Activated CD8-positive, alpha-beta memory T cell treated with anti-CD3 and anti-CD28 coated beads for 36 hours (primary cell): ENCODE results near the gene TNFRSF18. TPM values are rescaled to one million over a fixed set of nuclear protein-coding genes. Genes with fewer than 3 reads are reported as not detected.

Experiments used
- CTCF ChIA-PET: fragments of 350-600 bp; sonication (Branson Sonifier 250); formaldehyde crosslinking; loops from one replicate; lab custom pipeline; 2021; ENCODE audit warnings: antibody characterized with exemption; lab: Charles Lee
- POLR2A ChIA-PET: fragments of 350-600 bp; sonication (Branson Sonifier 250); formaldehyde crosslinking; loops from one replicate; lab custom pipeline; 2021; ENCODE audit warnings: antibody characterized with exemption; lab: Charles Lee
- total RNA-seq, 2 experiments: library from RNA; stranded (reverse); gene quantifications; one replicate each; pipeline ENCODE4 v1.2.3, GENCODE V29; 2021

The TNFRSF18 gene
- total RNA-seq, 2 experiments from 2014 or later, result 79.2 to 80.8 TPM

DNA sequence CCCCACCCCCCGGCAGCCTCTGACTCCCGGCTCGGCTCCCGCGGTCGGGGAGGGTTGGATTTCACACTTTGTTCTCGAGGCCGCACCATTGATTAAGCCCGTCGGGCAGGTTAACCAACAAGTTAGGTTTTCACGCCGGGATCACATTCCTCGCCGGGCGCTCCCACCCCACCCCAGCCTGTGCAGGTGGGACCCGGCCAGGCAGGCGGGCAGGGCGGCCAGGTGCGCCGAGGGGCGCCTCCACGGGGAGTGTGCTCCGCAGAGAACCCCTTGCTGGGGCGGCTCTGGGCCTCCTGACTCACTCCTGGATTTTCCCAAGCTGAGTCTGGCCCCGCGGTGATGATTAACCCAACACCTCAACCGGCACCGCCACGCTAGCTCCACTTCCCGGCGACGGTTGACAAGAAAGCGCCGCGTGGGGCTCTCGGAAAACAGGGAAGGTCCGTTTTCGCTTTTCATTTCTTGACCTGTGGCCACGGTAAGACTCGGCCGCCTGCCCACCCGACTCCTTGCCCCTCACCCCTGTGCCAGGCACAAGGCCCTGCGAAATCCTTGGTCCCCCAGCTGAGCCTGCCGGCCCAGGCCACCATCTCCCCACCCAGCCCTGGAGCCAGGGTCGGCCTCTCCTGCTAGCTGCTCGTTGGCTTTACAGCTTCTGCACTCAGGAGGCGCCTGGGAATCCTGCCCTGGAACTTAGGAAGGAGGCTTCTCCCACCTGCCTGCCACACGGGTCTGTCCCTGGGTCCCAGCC lies 41.5 kb downstream of the TNFRSF18 start:
- CTCF ChIA-PET, result no interaction called here
- POLR2A ChIA-PET, result no interaction called here

DNA sequence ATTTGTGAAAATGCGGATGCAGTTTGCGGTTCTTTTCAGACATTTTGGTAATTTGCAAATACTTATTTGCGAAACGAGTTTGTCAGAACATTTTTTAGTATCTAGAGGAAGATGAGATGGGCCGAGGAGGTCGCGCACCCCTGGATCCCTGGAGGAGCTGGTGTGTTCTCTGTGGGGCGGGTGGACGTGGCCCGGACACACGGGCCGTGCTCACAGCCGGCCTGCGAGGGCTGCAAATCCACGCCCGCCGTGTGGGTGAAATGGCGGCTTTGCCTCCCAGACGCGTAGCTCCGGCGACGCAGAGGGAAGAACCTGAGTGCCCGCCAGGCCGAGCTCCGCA lies 42.1 kb downstream of the TNFRSF18 start:
- ChIA-PET POLR2A (no interaction called here), CTCF (no interaction called here)

DNA sequence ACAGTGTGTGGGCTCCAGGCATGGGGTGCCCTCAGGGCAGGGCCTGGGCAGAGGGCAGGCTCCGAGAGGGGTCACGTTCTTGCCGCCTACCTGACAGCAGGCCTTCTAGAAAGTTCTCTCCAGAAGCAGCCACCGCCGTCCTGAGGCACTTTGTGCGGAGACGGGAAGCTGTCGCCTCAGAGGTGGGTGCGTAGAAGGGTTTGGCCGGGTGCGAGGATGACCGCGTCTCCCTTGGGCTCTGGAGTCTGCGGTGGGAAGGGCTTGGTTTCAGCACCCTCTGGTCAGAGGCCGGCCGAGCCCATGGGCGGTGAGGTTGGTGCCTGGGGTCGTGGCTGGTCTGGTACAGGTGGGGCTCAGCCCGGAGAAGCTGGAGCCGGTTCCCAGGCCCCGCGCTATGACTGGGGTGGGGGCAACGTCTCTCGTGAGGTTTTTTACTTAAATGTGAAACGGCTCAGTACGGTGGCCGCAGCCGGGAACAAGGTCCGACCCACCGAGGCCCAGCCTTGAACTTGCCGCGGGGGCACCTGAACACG lies 42.8 kb downstream of the TNFRSF18 start:
- CTCF ChIA-PET, result no interaction called here

DNA sequence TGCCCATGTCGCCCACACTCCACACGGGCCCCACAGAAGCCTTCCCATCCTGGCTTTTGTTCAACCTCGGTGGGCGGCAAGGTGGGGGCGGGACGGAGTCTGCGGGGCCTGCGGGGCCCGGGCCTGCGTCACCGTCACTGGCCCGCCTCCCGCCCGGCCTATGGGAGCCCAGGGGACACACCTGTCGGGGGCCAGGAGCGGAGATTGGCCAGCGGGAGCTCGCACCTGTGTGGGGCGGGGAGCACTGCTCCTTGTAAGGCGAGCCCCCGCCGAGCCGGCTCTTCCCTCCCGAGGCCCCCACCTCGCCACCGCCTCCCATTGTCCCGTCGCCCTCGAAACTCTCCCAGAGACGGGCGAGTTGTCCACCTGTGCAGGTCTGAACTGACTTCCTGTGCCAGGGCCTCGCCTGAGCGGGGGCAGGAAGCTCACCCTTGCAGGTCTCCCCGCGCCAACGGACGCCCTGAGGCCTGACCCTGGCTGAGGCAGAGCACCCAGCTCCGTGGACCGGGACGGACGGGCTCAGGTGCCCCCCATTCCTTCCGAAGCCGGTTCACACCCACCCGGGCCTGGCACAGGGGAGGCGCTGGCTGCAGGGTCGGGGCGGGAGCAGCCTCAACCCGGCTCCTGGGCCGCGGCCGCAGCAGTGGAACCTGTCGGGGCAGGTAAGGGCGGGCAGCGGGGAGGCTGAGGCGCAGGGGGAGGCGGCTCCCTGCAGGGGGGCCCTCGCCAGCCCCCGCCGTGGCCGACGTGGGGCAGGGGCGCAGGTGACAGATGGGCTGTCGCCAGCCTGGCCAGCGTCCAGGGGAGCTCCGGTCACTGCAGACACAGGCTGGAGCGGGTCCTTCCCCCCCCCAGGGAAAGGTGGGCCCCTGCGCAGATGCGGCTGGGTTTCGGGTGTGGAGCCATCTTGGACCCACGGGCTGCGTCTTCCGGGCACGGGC lies 43.5 kb downstream of the TNFRSF18 start:
- POLR2A ChIA-PET, result no interaction called here
- CTCF ChIA-PET, result interaction anchor here (0.6 to 1.8 kb wide), 2 partner anchors 33 to 41 kb away, joined by 3 to 5 read pairs; no protein-coding TSS in a partner anchor

More for the DNA sequence above, 42.8 kb downstream of the TNFRSF18 start:
- POLR2A ChIA-PET, result no interaction called here

DNA sequence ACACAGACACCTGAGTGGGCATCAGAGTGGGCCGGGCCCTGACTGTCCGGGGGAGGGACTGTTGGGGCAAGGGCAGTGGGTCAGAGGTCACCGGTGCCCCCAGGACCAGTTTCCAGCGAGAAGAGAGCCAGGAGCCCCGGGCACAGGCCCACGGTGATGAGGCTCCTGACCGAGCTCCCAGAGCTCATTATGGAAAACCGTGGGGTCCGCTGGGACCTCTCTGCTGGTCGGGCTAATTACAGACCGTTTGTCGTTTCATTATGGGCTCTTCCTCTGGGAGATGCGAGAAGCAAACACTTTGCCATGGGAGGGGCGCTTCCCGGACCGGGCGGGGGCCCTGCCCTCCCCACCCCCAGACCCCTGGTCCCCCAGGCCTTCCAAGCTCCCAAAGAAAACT lies 44.7 kb downstream of the TNFRSF18 start:
- ChIA-PET POLR2A (no interaction called here), CTCF (interaction anchor here (1.8 kb wide), 1 partner anchor 40 kb away, joined by 5 read pairs; no protein-coding TSS in a partner anchor)

DNA sequence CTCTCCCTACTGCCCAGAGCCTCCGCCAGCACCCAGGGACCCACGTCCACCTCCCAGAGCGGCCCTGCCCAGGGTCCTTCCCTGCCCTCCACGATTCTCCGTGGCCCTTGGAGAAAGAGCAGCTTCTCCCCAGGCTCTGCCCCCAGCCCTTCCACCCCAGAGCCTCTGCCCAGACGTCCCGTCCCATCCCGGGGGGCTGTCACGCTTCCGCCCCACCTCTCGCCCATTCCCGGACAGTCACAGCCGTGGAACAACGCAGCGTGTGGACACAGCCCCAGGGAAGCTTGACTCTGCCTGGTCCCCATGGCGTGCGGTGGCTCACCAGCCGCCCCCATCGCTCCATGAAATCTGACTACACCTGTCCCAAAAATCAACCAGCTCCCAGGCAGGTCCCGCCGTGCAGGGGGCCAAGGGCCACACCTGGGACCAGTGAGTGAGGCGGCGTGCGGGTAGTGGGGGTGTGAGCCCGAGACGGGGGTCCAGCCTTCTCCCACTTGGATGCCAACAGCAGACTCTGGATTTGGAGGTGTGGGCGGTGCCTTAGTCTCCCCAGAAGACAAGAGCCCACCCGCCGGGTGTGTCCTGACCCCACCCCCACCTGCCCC lies 45.2 kb downstream of the TNFRSF18 start:
- ChIA-PET POLR2A (no interaction called here), CTCF (interaction anchor here (1.8 kb wide), 1 partner anchor 39 kb away, joined by 5 read pairs; no protein-coding TSS in a partner anchor)

DNA sequence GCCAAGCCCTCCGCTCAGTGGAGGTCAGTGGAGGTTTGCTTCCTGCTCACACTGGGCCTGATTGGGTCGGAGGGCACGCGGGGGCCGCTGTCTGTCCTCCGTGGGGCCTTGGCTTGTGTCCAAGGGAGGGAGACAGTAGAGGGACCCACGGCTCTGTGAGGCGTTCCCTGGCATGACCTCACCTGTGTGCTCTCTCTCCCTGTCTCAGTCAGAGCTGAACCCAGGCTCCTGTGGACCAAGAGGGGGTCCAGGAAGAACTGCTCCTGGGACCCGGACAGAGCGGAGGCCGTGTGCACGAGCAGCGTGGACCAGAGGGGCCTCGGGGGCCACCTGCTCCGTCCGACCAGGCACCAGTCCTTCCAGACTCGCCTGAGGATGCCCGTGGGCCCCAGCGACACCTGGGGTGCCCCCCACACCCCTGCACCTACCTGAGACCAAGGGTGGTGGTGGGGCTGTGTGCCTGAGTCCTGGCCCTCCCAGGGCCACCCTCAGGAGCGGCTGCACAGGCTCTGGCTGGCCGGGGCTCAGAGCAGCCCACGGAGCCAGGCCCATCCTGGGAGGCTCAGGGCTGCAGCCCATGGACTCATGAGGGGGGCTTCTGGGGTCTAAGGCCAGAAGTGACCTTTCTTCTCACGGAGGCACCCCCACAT lies 46.0 kb downstream of the TNFRSF18 start:
- POLR2A ChIA-PET, result no interaction called here
- CTCF ChIA-PET, result interaction anchor here (1.8 kb wide), 1 partner anchor 38 kb away, joined by 5 read pairs; no protein-coding TSS in a partner anchor

DNA sequence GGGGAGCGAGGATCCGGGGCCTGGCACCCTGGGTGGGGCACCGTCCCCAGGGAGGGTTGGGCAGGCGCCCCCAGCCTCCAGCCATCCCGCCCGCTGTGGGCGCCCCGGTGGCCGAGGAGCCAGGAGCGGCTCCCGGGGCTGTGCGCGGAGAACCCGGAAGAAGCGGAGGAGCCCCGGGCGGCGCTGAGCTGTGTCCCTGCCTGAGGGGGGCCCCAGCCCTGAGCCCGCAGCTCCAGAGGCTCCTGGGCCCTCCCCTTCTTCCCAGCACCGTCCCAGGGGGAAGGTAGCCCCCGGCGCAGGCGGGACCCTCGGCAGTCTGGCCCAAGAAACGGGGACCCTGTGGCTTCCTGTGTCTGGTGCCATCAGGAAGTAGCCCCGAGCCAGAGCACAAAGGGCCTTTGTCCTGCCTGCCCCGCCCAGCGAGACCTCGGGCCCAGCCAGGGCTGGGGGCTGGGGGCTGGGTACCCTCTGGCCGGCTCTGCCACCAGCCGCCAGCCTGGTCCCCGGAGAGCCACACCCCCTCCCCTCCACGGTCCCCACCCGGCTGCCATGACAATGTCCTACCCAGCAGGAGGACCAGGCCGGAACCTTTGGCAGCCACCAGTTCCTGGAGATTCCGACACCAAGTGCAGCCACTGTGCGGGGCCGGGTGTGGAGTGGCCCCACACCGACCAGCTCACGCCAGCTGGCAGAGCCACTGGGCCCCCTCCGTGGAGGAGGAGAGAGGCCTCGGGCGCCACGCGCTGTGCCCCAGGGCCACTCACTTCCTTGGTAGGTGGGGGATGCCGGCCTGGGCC lies 48.3 kb downstream of the TNFRSF18 start:
- ChIA-PET CTCF (no interaction called here), POLR2A (interaction anchor here (0.6 kb wide), 1 partner anchor 219 kb away, joined by 3 read pairs; no protein-coding TSS in a partner anchor)

DNA sequence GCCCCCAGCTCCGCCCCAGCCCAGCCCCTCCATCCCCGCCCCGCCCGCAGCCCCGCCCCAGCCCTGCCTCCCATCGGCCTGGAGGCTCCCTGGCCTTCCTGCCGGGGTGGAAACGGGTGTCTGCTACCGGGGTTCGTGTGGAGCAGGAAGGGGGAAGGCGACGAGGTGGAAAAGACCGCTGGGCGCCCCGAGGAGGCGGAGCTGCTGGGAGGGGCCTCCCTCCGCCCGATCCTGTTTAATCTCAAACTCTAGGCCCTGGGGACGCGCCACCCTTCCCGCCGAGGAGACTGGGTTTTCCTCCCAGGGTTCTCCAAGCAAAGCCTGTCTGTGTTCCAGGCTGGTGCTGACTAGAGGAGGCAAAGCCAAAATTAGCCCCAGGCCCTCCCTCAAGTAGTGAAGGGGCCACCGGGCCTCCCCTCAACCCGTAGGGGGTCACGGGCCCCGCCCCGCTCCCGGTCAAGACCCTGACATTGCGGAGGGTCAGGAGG lies 48.9 kb downstream of the TNFRSF18 start:
- ChIA-PET POLR2A (no interaction called here), CTCF (interaction anchor here (1.4 kb wide), 1 partner anchor 36 kb away, joined by 3 read pairs; no protein-coding TSS in a partner anchor)

DNA sequence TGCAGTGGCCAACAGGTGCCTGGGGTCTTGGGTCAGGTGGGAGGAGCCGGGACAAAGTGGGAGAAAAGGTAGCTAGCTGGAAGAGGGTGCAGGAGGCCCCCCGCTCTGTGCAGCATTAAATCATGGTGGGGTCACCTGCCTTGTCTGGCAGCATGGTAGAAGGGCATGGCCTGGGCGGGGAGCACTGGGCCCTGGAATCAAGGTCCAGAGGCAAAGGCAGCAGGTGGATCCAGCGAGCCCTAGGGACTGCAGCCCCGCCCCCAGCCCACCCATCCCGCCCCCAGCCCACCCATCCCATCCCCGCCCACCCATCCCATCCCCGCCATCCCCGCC lies 49.4 kb downstream of the TNFRSF18 start:
- CTCF ChIA-PET, result interaction anchor here (1.4 kb wide), 1 partner anchor 36 kb away, joined by 3 read pairs; no protein-coding TSS in a partner anchor
- POLR2A ChIA-PET, result no interaction called here

DNA sequence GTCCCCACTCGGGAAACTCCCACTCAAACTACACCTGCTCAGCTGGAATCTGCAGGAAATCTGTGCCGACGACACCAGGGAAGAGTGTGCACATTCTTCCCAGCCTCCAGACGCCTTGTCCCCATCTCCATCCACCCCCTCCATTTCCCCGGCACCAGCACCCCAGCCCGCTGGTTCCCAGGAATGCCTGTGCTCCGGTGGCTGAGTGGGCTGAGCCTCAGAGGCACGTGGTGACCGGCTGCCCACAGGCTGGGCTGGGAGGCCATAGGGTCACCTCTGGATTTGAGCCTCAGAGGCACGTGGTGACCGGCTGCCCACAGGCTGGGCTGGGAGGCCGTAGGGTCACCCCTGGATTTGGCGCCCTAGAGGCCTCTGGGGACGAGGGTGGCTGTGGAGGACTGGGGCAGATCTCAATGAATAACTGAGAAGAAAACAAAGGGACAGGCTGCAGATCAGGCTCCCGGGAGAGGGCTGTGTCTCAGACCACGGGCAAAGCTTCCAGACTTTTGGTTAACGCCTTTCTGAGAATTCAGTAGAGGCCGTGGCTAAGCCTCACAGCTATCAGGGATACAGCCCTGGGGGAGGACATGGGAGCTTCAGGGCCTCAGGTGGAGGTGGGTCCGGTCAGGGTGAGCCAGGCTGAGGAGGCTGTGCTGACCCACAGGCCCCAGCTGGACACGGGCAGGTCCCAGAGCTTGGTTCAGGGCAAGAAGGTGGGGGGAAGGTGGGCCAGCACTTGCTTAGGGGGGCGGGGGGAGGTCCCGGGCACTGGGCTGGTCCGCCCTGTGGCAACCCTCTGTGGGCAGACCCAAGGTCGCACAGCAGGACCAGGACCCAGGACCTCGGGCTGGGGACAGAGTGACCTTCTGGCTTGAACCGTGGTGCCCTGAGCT lies 50.0 kb downstream of the TNFRSF18 start:
- POLR2A ChIA-PET, result no interaction called here
- CTCF ChIA-PET, result interaction anchor here (1.4 kb wide), 1 partner anchor 35 kb away, joined by 3 read pairs; no protein-coding TSS in a partner anchor

DNA sequence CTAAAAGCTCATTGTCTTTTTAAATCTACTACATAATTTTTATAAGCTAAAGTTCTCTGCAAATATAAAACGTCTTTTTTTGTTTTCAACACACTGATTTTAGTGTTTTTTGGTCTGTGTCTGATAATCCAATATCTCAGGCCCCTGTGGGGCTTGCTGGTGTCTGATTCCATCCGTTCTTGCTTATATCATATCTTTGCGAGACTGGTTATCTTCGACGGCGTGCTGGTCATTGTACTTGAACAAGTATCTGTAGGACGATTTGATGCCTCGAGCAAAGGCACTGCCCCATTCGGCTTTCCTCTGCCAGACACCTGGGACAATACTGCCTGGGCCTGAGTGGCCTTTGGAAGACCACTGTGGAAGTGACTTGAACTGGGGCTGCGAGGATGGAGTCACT lies 51.1 kb downstream of the TNFRSF18 start:
- ChIA-PET POLR2A (interaction anchor here (0.6 kb wide), 1 partner anchor 35 kb away, joined by 7 read pairs; no protein-coding TSS in a partner anchor), CTCF (no interaction called here)

DNA sequence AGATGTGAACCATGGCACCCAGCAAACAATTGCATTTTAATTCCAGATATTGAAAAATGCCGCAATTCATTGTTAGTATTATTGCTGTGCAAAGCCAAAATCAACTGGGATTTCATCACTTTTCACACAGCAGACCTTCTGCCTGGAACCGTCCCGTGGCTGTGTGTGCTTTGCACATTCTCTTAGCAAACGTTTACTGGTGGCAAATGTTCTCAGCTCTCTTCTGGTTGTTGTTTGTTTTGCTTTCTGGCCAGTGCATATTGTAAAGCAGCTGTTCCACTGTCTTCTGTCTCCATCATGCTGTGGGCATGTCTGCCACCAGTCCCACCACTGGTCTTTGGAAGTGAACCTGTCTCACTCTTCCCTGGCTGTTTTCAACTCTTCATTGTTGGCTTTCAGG lies 52.5 kb downstream of the TNFRSF18 start:
- CTCF ChIA-PET, result no interaction called here
- POLR2A ChIA-PET, result no interaction called here
